GM11168 (cell line): ENCODE measurements around the gene TUBGCP3.

ENCODE experiments used
- in situ Hi-C: fragments of 300-500 bp; cut with MboI; formaldehyde crosslinking; loops from one replicate; pipeline ENCODE4 v1.12.0; 2022; ENCODE audit warnings: low sequenced_read_pairs; ENCODE audit not compliant: unreplicated experiment

TUBGCP3 gene

GRCh38 chr13:112446347-112446861 lies 141.5 kb downstream of the TUBGCP3 start:
- in situ Hi-C loops: loop anchor here (10.0 kb wide), 1 partner anchor 972 kb away; no protein-coding TSS in a partner anchor

DNA sequence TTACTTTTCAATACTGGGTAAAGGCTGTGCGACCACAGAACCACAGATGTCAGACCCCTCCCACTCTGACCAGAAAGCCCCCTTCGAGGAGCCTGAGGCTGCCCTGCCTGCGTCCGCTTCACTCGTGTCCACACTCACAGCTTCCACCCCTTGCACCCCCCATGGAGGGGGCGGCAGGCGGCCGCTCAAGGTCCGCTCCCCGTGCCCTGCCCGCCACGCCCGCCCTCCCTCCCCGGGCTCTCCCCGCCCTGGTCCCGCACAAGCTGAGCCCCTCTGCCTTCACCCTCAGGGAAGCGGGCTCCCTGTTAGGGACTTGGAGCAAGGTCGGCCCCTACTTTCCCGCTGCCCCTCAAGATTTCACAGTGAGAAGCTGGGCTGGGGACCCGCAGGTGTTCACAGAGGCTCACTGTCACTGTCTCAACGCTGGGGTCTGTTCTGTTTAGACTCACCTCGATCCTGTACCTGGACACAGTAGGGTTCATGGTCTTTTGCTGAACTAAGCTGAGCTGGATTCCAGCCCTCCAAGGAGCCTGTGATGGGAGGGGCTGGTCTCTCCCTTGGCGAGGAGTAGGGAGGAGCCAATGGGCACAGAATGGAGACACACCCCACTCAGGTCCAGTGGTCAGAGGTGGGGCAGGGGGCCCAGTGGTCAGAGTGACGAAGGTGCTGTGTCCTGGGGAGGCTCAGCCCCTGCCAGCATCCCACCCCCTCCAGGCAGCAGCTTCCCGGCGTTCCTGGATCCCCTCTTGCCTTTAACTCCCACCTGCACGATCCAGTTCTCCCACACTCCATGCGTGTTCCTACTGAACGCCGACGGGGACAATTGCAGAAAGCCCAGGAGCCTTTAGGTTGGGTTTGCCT lies 142.3 kb downstream of the TUBGCP3 start:
- in situ Hi-C loops: loop anchor here (10.0 kb wide), 1 partner anchor 971 kb away; no protein-coding TSS in a partner anchor

DNA sequence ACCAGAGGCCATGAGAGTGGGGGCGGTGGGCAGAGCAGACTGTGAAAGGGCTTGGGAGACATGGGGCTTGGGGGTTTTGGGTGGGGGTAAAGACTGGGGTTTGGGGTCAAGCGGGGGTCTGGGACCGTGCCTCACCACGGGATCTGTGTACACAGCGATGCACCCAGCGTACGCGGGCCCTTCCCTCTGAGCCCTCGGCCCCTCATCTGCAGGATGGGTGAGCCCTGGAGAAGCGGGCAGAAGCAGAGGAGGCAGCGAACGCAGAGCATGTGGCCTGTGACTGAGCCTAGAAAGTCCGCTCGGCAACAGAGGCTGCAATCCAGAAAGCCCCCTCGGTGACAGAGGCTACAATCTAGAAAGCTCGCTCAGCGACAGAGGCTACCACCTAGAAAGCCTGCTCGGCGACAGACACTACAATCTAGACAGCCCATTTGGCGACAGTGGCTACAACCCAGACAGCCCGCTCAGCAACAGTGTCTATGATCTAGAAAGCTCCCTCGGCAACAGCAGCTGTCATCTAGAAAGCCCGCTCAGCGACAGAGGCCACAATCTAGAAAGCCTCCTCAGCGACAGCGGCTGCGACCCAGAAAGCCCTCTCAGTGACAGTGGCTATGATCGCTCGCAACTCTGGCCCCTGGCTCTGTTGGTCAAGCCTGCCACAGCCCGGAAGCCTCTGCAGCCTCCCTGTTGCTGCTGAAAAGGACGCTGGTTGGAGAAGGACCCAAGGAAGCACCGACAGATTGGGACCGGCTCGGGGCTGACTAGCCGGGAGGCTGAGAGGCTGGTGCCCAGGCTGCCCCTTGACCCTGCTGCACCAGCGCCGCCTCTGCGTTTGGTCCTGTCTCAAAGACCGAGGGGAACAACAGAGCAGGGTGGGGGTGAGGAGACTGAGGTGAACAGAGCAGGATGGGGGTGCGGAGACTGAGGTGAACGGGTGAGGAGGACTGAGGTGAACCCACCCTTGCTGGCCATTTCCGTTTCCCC lies 143.2 kb downstream of the TUBGCP3 start:
- in situ Hi-C loops: loop anchor here (10.0 kb wide), 1 partner anchor 970 kb away; no protein-coding TSS in a partner anchor

GRCh38 chr13:112443995-112444311 lies 144.0 kb downstream of the TUBGCP3 start:
- in situ Hi-C loops: loop anchor here (10.0 kb wide), 1 partner anchor 969 kb away; no protein-coding TSS in a partner anchor

- in situ Hi-C loops: loop anchor here (10.0 kb wide), 1 partner anchor 969 kb away; no protein-coding TSS in a partner anchor
These were observed 144.6 kb downstream of the TUBGCP3 start for GRCh38 chr13:112443191-112443994.

DNA sequence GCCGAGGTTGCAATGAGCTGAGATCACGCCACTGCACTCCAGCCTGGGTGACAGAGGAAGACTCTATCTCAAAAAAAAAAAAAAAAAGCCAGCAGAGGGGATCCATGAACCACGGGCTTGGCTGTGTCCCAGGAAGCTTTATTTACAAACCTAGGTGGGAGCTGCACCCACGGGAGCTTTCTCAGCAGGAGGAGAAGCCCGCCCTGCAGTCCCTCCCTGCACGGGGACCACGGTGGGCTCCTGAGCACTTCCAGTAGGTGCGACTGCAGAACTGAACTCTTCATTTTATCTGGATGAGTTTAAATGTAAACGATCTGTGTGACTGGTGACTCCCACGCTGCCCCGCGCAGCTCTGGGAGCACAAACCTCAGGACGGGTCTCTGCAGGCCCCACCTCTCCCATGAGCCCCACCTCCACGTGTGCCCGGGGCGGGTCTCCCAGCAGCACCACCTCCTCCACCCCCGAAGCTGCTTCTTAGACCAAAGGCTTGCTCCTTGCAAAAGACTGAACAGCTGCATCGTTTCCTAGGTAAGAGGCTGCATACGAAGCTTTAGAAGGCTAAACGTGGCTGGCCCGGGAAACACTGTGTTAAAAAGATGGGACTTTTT lies 145.4 kb downstream of the TUBGCP3 start:
- in situ Hi-C loops: loop anchor here (10.0 kb wide), 1 partner anchor 968 kb away; no protein-coding TSS in a partner anchor

DNA sequence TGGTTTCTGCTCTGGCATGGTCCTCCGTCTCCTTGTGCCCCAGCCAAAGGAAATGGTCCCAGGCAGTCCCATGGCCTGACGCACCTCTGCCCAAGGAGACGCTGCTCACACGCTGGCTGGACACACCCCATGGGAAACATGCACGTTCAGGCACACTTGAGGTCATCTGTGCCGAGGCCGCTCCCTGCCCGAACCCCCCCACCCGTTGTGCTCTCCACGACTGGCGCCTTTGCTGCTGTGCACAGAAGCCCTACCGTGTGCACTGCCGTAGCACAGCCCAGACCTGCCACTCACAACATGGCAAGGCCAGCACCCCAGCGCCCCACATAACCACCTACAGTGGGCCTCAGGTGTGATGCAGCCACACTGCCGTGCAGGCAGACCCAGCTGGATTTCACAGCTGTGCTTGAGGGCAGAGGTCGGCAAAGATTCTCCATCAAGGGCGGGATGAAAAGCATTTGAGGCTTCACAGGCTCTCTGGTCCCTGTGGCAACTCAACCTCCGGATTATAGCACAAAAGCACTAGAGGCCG lies 146.1 kb downstream of the TUBGCP3 start:
- in situ Hi-C loops: loop anchor here (10.0 kb wide), 1 partner anchor 967 kb away; no protein-coding TSS in a partner anchor

DNA sequence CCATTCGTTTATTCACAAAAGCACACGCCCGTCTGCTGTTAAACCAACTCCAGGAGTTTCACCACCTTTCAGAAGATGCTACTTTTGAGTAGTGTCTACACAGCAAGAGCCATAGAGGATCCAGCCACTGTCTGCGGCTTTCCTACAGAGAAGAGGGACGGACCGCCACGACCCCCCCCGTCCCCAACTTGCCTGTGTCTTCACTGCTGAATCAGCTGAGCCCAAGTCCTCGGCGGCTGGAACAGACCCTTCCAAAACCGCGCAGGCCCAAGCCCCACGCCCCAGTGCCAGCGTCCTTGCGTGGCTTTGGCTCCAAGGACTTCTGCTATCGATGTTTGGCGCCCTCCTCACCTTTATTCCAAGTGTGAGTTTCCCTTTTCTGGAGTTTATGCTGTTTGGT lies 146.7 kb downstream of the TUBGCP3 start:
- in situ Hi-C loops: loop anchor here (10.0 kb wide), 1 partner anchor 966 kb away; no protein-coding TSS in a partner anchor

DNA sequence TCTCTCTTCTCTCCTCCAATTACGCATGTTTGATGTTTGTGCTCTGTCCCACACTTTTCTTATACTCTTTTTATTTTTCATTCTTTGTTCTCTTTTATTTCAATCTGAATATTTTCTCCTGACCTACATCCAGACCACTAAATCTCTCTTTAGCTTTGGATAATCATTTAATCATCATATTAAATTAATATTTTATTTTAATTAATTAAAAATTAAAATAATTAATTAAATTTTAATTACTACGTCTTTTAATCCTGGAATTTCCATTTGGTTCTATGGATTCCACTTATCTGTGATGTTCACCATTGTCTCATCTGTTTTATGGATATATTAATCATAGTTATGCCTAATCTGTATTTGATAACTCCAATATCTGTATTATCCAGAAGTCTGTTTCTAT lies 149.4 kb downstream of the TUBGCP3 start:
- in situ Hi-C loops: no loop called here

GRCh38 chr13:112438094-112438493 lies 149.9 kb downstream of the TUBGCP3 start:
- in situ Hi-C loops: no loop called here

DNA sequence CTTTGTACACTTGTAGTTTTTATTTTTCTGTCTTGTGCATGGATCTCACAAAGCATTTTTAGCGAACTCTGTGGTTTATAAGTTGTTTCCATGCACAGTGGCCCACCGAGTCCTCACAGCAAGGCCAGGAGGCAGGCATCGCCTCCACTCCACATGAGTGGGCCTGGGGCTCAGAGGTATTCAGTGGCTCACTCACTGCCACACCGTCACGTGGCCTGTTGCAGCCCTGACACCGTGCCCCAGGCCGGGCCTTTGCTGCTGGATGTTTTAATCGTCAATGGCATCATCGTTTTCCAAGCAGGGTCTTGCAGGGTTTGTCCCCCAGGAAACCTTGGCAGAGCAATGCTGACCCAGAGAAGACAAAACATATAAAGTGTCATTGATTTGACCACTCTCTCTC lies 152.0 kb downstream of the TUBGCP3 start:
- in situ Hi-C loops: no loop called here
